HepG2 (cell line): ENCODE data around the gene FAM120B. TPM values are rescaled to one million over a fixed set of nuclear protein-coding genes. Genes with fewer than 3 reads are reported as not detected.

Experiments
- AGO2 ChIP-seq: fragments of 200-400 bp; formaldehyde crosslinking; optimal IDR thresholded peaks from 2 replicates; pipeline ENCODE3; 2017; ENCODE audit warnings: mild to moderate bottlenecking, low read depth, low read length, moderate library complexity
- ATM ChIP-seq: fragments of 450-650 bp; IDR thresholded peaks from 2 replicates; pipeline ENCODE4 v1.7.1; 2017; ENCODE audit warnings: mild to moderate bottlenecking, borderline replicate concordance
- E2F5 ChIP-seq: sonication (generic); formaldehyde crosslinking; conservative IDR thresholded peaks from 2 replicates; pipeline ENCODE4 v1.4.0; 2020; ENCODE audit warnings: missing genetic modification reagents
- EHMT2 ChIP-seq: fragments of 200-600 bp; sonication (generic); IDR thresholded peaks from 2 replicates; pipeline ENCODE4 v1.7.0; 2017; ENCODE audit warnings: antibody characterized with exemption, low read depth, low read length, borderline replicate concordance
- FOSL1 ChIP-seq: sonication (generic); formaldehyde crosslinking; IDR thresholded peaks from 2 replicates; pipeline ENCODE4 v1.9.0; 2021; ENCODE audit warnings: missing genetic modification reagents, borderline replicate concordance
- HNF4A ChIP-seq: sonication (generic); formaldehyde crosslinking; IDR thresholded peaks from 2 replicates; pipeline ENCODE4 v1.4.0; 2020; ENCODE audit warnings: missing genetic modification reagents
- HNRNPH1 ChIP-seq: fragments of 200-400 bp; formaldehyde crosslinking; optimal IDR thresholded peaks from 2 replicates; pipeline ENCODE3; 2017; ENCODE audit warnings: mild to moderate bottlenecking, low read depth, low read length
- JUNB ChIP-seq: sonication (generic); formaldehyde crosslinking; IDR thresholded peaks from 2 replicates; pipeline ENCODE4 v1.8.0; 2022; ENCODE audit warnings: missing genetic modification reagents, mild to moderate bottlenecking, borderline replicate concordance
- KLF6 ChIP-seq: IDR thresholded peaks from 2 replicates; pipeline ENCODE4 v1.8.0; 2016; ENCODE audit warnings: missing biosample characterization, missing genetic modification reagents
- MXD3 ChIP-seq: IDR thresholded peaks from 2 replicates; pipeline ENCODE4 v1.6.1; 2016; ENCODE audit warnings: mild to moderate bottlenecking, missing biosample characterization, missing genetic modification reagents
- MZF1 ChIP-seq: sonication (generic); formaldehyde crosslinking; IDR thresholded peaks from 2 replicates; pipeline ENCODE4 v1.8.1; 2023; ENCODE audit warnings: mild to moderate bottlenecking, missing genetic modification reagents, borderline replicate concordance
- NR2C2 ChIP-seq: sonication (generic); formaldehyde crosslinking; IDR thresholded peaks from 2 replicates; pipeline ENCODE4 v1.4.0; 2020; ENCODE audit warnings: missing genetic modification reagents, mild to moderate bottlenecking, moderate library complexity, borderline replicate concordance
- NR2F6 ChIP-seq, 2 experiments: IDR thresholded peaks; 2 replicates each; pipeline ENCODE4 v1.6.1; 2016; ENCODE audit warnings: antibody characterized with exemption in 1 of 2, mild to moderate bottlenecking in 1 of 2
- PHF8 ChIP-seq: sonication (generic); formaldehyde crosslinking; IDR thresholded peaks from 2 replicates; pipeline ENCODE4 v1.5.0; 2020; ENCODE audit warnings: missing genetic modification reagents
- PITX1 ChIP-seq: sonication (generic); formaldehyde crosslinking; IDR thresholded peaks from 2 replicates; pipeline ENCODE4 v1.5.1; 2020; ENCODE audit warnings: mild to moderate bottlenecking, missing genetic modification reagents
- SOX13 ChIP-seq, 3 experiments: fragments of 450-650 bp in 1 of 3; sonication (generic) in 1 of 3; formaldehyde crosslinking in 1 of 3; IDR thresholded peaks in 2 of 3; conservative IDR thresholded peaks in 1 of 3; 2 replicates each; pipeline versions ENCODE4 v1.5.0 to v1.6.1; 2016 to 2020; ENCODE audit warnings: antibody characterized with exemption in 1 of 3, mild to moderate bottlenecking in 1 of 3, missing compliant biosample characterization in 1 of 3, missing genetic modification reagents in 1 of 3, moderate library complexity in 1 of 3
- SP140L ChIP-seq: sonication (generic); formaldehyde crosslinking; IDR thresholded peaks from 2 replicates; pipeline ENCODE4 v1.4.0; 2020; ENCODE audit warnings: missing genetic modification reagents, borderline replicate concordance
- ZBTB37 ChIP-seq: sonication (generic); formaldehyde crosslinking; IDR thresholded peaks from 2 replicates; pipeline ENCODE4 v1.4.0; 2020; ENCODE audit warnings: mild to moderate bottlenecking, missing genetic modification reagents
- ZBTB7A ChIP-seq: sonication (generic); formaldehyde crosslinking; IDR thresholded peaks from 2 replicates; pipeline ENCODE4 v1.8.0; 2022; ENCODE audit warnings: mild to moderate bottlenecking, missing genetic modification reagents
- ZEB1 ChIP-seq: IDR thresholded peaks from 2 replicates; pipeline ENCODE4 v1.6.1; 2012; ENCODE audit warnings: mild to moderate bottlenecking, low read depth, inconsistent platforms; ENCODE audit not compliant: insufficient replicate concordance
- ZKSCAN5 ChIP-seq: sonication (generic); formaldehyde crosslinking; IDR thresholded peaks from 2 replicates; pipeline ENCODE4 v1.5.1; 2020; ENCODE audit warnings: mild to moderate bottlenecking, missing genetic modification reagents
- ZNF251 ChIP-seq: sonication (generic); formaldehyde crosslinking; IDR thresholded peaks from 2 replicates; pipeline ENCODE4 v1.9.0; 2021; ENCODE audit warnings: mild to moderate bottlenecking, missing genetic modification reagents
- ZNF552 ChIP-seq: sonication (generic); formaldehyde crosslinking; IDR thresholded peaks from 2 replicates; pipeline ENCODE4 v1.9.0; 2022; ENCODE audit warnings: missing genetic modification reagents, mild to moderate bottlenecking, borderline replicate concordance
- ZNF792 ChIP-seq: IDR thresholded peaks from 2 replicates; pipeline ENCODE4 v1.6.1; 2016
- polyA plus RNA-seq, 8 experiments: library from polyadenylated mRNA; depleted of rRNA in 3 of 8; stranded (reverse) in 7 of 8; unstranded in 1 of 8; fragments of >200 nt; fragmentation: Illumina TruSeq in 4 of 8; extraction: Trizol in 4 of 8; gene quantifications; 2 replicates each; pipeline versions ENCODE4 v1.2.1 to v1.2.3, GENCODE V29; 2011 to 2016; ENCODE audit warnings: low read depth in 4 of 8, missing spikeins in 1 of 8, mixed read lengths in 1 of 8; ENCODE audit not compliant: insufficient read depth in 1 of 8
- total RNA-seq, 5 experiments: library from RNA; depleted of rRNA; stranded (reverse); fragments of >200 nt; fragmentation: Illumina TruSeq; extraction: Trizol; gene quantifications; 2 replicates each; pipeline ENCODE4 v1.2.3, GENCODE V29; 2016; ENCODE audit warnings: low read depth in 1 of 5
- TF ChIP-seq, protein P1 (sequence below): sonication (generic); formaldehyde crosslinking; IDR thresholded peaks from 2 replicates; pipeline ENCODE4 v1.4.0; 2020; ENCODE audit warnings: missing genetic modification reagents
- TF ChIP-seq, protein P2 (sequence below): sonication (generic); formaldehyde crosslinking; IDR thresholded peaks from 2 replicates; pipeline ENCODE4 v1.4.0; 2020; ENCODE audit warnings: missing genetic modification reagents, mild to moderate bottlenecking, borderline replicate concordance

Gene FAM120B
- total and polyA plus RNA-seq, 2 of the 13 experiments (the other 11 are each of a cell fraction or from before 2014, with no cell fraction given), result 9.2 to 10.7 TPM

GRCh38 chr6:170369403-170369802 lies 62.8 kb downstream of the FAM120B start (continued):
- no peak for TF ChIP-seq MZF1
- no peak for TF ChIP-seq ZNF251 (CRISPR knock-in tag)
- TF ChIP-seq EHMT2, result no peak
- TF ChIP-seq, protein P1, sequence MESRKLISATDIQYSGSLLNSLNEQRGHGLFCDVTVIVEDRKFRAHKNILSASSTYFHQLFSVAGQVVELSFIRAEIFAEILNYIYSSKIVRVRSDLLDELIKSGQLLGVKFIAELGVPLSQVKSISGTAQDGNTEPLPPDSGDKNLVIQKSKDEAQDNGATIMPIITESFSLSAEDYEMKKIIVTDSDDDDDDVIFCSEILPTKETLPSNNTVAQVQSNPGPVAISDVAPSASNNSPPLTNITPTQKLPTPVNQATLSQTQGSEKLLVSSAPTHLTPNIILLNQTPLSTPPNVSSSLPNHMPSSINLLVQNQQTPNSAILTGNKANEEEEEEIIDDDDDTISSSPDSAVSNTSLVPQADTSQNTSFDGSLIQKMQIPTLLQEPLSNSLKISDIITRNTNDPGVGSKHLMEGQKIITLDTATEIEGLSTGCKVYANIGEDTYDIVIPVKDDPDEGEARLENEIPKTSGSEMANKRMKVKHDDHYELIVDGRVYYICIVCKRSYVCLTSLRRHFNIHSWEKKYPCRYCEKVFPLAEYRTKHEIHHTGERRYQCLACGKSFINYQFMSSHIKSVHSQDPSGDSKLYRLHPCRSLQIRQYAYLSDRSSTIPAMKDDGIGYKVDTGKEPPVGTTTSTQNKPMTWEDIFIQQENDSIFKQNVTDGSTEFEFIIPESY (CRISPR knock-in tag), result peak; percentile 62; the same call in 1 of the 2 replicates
- TF ChIP-seq ZNF552 (CRISPR knock-in tag), result no peak
- no peak for TF ChIP-seq SOX13 (IDR thresholded peaks at IDR 0.05)
- no peak for TF ChIP-seq SOX13 (CRISPR knock-in tag; conservative IDR thresholded peaks at IDR 0.05 in 1 of 2, IDR thresholded peaks at IDR 0.05 in 1 of 2)
- peak; percentile 29; the same call in 1 of the 2 replicates for TF ChIP-seq NR2C2 (CRISPR knock-in tag)
- no peak for TF ChIP-seq MXD3
- TF ChIP-seq SP140L, result no peak
- TF ChIP-seq ZBTB7A (CRISPR knock-in tag), result no peak
- no peak for TF ChIP-seq HNRNPH1
- TF ChIP-seq ZEB1, result no peak
- peak; percentile 51 for TF ChIP-seq HNF4A (CRISPR knock-in tag)
- TF ChIP-seq AGO2, result no peak
- TF ChIP-seq PHF8 (CRISPR knock-in tag), result no peak
- no peak for TF ChIP-seq KLF6
- TF ChIP-seq FOSL1 (CRISPR knock-in tag), result no peak
- no peak for TF ChIP-seq ZKSCAN5 (CRISPR knock-in tag)
- TF ChIP-seq ATM, result no peak
- TF ChIP-seq ZNF792 (CRISPR knock-in tag), result no peak
- TF ChIP-seq PITX1 (CRISPR knock-in tag), result no peak
- no peak for TF ChIP-seq NR2F6 (IDR thresholded peaks at IDR 0.05)
- peak; percentile 30; the same call in 1 of the 2 replicates for TF ChIP-seq NR2F6 (CRISPR knock-in tag; IDR thresholded peaks at IDR 0.05)
- TF ChIP-seq E2F5, result no peak
- no peak for TF ChIP-seq JUNB (CRISPR knock-in tag)
- peak; percentile 50; the same call in 1 of the 2 replicates for TF ChIP-seq ZBTB37
- TF ChIP-seq, protein P2, sequence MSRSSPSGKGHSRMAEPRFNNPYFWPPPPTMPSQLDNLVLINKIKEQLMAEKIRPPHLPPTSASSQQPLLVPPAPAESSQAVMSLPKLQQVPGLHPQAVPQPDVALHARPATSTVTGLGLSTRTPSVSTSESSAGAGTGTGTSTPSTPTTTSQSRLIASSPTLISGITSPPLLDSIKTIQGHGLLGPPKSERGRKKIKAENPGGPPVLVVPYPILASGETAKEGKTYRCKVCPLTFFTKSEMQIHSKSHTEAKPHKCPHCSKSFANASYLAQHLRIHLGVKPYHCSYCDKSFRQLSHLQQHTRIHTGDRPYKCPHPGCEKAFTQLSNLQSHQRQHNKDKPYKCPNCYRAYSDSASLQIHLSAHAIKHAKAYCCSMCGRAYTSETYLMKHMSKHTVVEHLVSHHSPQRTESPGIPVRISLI (CRISPR knock-in tag), result peak; percentile 93
